ENCODE data around the gene PRSS1.

The PRSS1 gene

GRCh38 chr7:142798451-142799436 is 49.5 kb downstream of the PRSS1 start:
- H3K27me3 ChIP-seq (ENCODE audit: control insufficient read depth in 5 of 5, insufficient read depth in 4 of 5, low read length in 5 of 5), result peaks cover 31 to 60% (median 41%) of the 10 kb centered on the region in 5 donors
- no peak overlapping the region for H3K9ac ChIP-seq (ENCODE audit: low read length in 5 of 5)
- peak overlapping the region in 1 of 5 donors; percentile 4 for H3K4me3 ChIP-seq (ENCODE audit: low read depth in 1 of 5, low read length in 5 of 5)
- H3K9me3 ChIP-seq (ENCODE audit: control insufficient read depth in 5 of 5, low read length in 5 of 5), result no peaks in the 10 kb centered on the region
- no peaks in the 10 kb centered on the region for H3K36me3 ChIP-seq (ENCODE audit: control insufficient read depth in 5 of 5, insufficient read depth in 5 of 5, low read length in 5 of 5)
- peaks cover 0 to 21% (median 19%) of the 10 kb centered on the region in 5 donors for H3K4me1 ChIP-seq (ENCODE audit: control insufficient read depth in 5 of 5, insufficient read depth in 5 of 5, low read length in 5 of 5)
- H3K27ac ChIP-seq (ENCODE audit: low read depth, low read length), result no peak overlapping the region

DNA sequence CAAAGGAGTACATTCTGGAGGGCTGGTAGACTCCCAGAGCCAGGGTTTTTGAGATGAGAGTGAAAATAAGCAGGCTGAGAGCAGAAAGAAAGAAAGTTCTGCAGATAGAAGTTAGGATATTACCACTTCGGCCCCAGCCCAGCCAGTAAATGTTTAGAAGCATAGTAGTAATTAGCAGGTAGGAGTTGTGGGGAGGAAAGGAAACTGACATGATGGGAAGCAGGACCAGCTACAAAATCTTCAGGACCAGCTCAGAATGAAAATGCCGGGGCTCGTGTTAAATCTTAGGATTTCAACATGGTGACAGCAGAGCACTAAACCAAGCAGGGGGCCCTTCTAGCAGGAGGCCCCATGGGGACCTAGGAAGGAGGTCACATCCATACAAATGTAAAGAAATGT is 50.2 kb downstream of the PRSS1 start:
- H3K9me3 ChIP-seq (ENCODE audit: control insufficient read depth in 5 of 5, low read length in 5 of 5), result no peaks in the 10 kb centered on the region
- no peak overlapping the region for H3K4me3 ChIP-seq (ENCODE audit: low read depth in 1 of 5, low read length in 5 of 5)
- peaks cover 27 to 57% (median 38%) of the 10 kb centered on the region in 5 donors for H3K27me3 ChIP-seq (ENCODE audit: control insufficient read depth in 5 of 5, insufficient read depth in 4 of 5, low read length in 5 of 5)
- H3K27ac ChIP-seq (ENCODE audit: low read depth, low read length), result no peak overlapping the region
- peaks cover 0 to 21% (median 19%) of the 10 kb centered on the region in 5 donors for H3K4me1 ChIP-seq (ENCODE audit: control insufficient read depth in 5 of 5, insufficient read depth in 5 of 5, low read length in 5 of 5)
- H3K9ac ChIP-seq (ENCODE audit: low read length in 5 of 5), result no peak overlapping the region
- no peaks in the 10 kb centered on the region for H3K36me3 ChIP-seq (ENCODE audit: control insufficient read depth in 5 of 5, insufficient read depth in 5 of 5, low read length in 5 of 5)

GRCh38 chr7:142800088-142800487 is 50.8 kb downstream of the PRSS1 start:
- peaks cover 27 to 55% (median 38%) of the 10 kb centered on the region in 5 donors for H3K27me3 ChIP-seq (ENCODE audit: control insufficient read depth in 5 of 5, insufficient read depth in 4 of 5, low read length in 5 of 5)
- no peaks in the 10 kb centered on the region for H3K9me3 ChIP-seq (ENCODE audit: control insufficient read depth in 5 of 5, low read length in 5 of 5)
- H3K4me3 ChIP-seq (ENCODE audit: low read depth in 1 of 5, low read length in 5 of 5), result no peak overlapping the region
- H3K4me1 ChIP-seq (ENCODE audit: control insufficient read depth in 5 of 5, insufficient read depth in 5 of 5, low read length in 5 of 5), result peaks cover 0 to 21% (median 19%) of the 10 kb centered on the region in 5 donors
- no peaks in the 10 kb centered on the region for H3K36me3 ChIP-seq (ENCODE audit: control insufficient read depth in 5 of 5, insufficient read depth in 5 of 5, low read length in 5 of 5)
- no peak overlapping the region for H3K9ac ChIP-seq (ENCODE audit: low read length in 5 of 5)
- H3K27ac ChIP-seq (ENCODE audit: low read depth, low read length), result no peak overlapping the region

GRCh38 chr7:142800699-142801260 is 51.5 kb downstream of the PRSS1 start:
- no peaks in the 10 kb centered on the region for H3K36me3 ChIP-seq (ENCODE audit: control insufficient read depth in 5 of 5, insufficient read depth in 5 of 5, low read length in 5 of 5)
- no peak overlapping the region for H3K27ac ChIP-seq (ENCODE audit: low read depth, low read length)
- peaks cover 0 to 21% (median 19%) of the 10 kb centered on the region in 5 donors for H3K4me1 ChIP-seq (ENCODE audit: control insufficient read depth in 5 of 5, insufficient read depth in 5 of 5, low read length in 5 of 5)
- no peak overlapping the region for H3K9ac ChIP-seq (ENCODE audit: low read length in 5 of 5)
- H3K4me3 ChIP-seq (ENCODE audit: low read depth in 1 of 5, low read length in 5 of 5), result no peak overlapping the region
- H3K27me3 ChIP-seq (ENCODE audit: control insufficient read depth in 5 of 5, insufficient read depth in 4 of 5, low read length in 5 of 5), result peaks cover 23 to 48% (median 33%) of the 10 kb centered on the region in 5 donors
- H3K9me3 ChIP-seq (ENCODE audit: control insufficient read depth in 5 of 5, low read length in 5 of 5), result no peaks in the 10 kb centered on the region

- H3K4me1 ChIP-seq (ENCODE audit: control insufficient read depth in 5 of 5, insufficient read depth in 5 of 5, low read length in 5 of 5), result peaks cover 0 to 13% (median 12%) of the 10 kb centered on the region in 5 donors
- H3K27me3 ChIP-seq (ENCODE audit: control insufficient read depth in 5 of 5, insufficient read depth in 4 of 5, low read length in 5 of 5), result peaks cover 14 to 39% (median 23%) of the 10 kb centered on the region in 5 donors
- no peaks in the 10 kb centered on the region for H3K36me3 ChIP-seq (ENCODE audit: control insufficient read depth in 5 of 5, insufficient read depth in 5 of 5, low read length in 5 of 5)
- no peaks in the 10 kb centered on the region for H3K9me3 ChIP-seq (ENCODE audit: control insufficient read depth in 5 of 5, low read length in 5 of 5)
- no peak overlapping the region for H3K4me3 ChIP-seq (ENCODE audit: low read depth in 1 of 5, low read length in 5 of 5)
- no peak overlapping the region for H3K9ac ChIP-seq (ENCODE audit: low read length in 5 of 5)
- no peak overlapping the region for H3K27ac ChIP-seq (ENCODE audit: low read depth, low read length)
Measured at GRCh38 chr7:142801601-142802295, 52.5 kb downstream of the PRSS1 start.

- no peak overlapping the region for H3K27ac ChIP-seq (ENCODE audit: low read depth, low read length)
- H3K9ac ChIP-seq (ENCODE audit: low read length in 5 of 5), result no peak overlapping the region
- peaks cover 0 to 7% (median 7%) of the 10 kb centered on the region in 5 donors for H3K4me1 ChIP-seq (ENCODE audit: control insufficient read depth in 5 of 5, insufficient read depth in 5 of 5, low read length in 5 of 5)
- H3K4me3 ChIP-seq (ENCODE audit: low read depth in 1 of 5, low read length in 5 of 5), result no peak overlapping the region
- no peaks in the 10 kb centered on the region for H3K36me3 ChIP-seq (ENCODE audit: control insufficient read depth in 5 of 5, insufficient read depth in 5 of 5, low read length in 5 of 5)
- no peaks in the 10 kb centered on the region for H3K9me3 ChIP-seq (ENCODE audit: control insufficient read depth in 5 of 5, low read length in 5 of 5)
- peaks cover 12 to 34% (median 20%) of the 10 kb centered on the region in 5 donors for H3K27me3 ChIP-seq (ENCODE audit: control insufficient read depth in 5 of 5, insufficient read depth in 4 of 5, low read length in 5 of 5)
Measured at GRCh38 chr7:142802301-142802700, 53.0 kb downstream of the PRSS1 start.
